Measurements from ENCODE around the gene FLRT1.

FLRT1 gene

DNA sequence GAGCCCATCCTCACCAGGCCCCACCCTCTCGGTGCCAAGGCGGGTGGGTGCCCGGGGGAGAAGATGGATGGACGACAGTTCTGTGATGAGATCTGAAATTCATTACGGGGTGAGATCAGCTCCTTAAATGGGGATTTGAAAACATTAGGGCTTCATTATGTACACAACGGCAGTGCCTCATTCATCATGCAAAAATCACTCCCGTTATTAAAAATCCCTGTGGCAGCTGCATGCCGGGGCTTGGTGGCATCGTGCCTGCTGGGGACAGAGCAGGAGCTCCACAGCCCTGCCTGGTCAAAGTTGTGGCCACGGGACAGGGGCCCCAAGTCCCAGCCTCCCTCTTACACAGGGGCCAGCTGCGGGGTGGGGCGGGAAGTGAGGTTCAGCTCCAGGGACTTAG, 29.3 kb upstream of the FLRT1 start:
- DNase-seq (ENCODE audit: low read depth in 2 of 2), result no peak

DNA sequence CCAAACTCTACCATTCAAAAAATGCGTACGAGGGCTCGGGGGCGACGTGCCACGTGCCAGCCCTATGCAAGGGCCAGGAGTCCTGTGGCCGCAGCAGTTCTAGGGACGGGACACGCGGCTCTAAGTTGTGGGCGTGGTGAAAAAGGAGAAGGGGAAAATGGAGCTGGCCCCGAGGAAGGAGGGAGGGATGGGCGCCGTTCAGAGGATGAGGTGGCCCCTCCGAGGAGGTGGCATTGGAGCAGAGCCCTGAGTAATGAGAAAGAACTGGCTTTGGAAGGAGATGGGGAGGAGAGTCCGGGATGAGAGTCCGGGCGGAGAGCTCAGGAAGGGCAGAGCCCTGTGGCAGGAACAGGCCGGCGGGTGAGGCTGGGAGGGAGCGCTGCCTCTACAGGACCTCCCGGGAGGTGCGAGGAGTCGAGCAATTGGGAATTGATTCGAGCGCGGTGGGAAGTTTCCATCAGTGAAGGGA, 28.5 kb upstream of the FLRT1 start:
- DNase-seq (ENCODE audit: low read depth in 2 of 2), result no peak

DNA sequence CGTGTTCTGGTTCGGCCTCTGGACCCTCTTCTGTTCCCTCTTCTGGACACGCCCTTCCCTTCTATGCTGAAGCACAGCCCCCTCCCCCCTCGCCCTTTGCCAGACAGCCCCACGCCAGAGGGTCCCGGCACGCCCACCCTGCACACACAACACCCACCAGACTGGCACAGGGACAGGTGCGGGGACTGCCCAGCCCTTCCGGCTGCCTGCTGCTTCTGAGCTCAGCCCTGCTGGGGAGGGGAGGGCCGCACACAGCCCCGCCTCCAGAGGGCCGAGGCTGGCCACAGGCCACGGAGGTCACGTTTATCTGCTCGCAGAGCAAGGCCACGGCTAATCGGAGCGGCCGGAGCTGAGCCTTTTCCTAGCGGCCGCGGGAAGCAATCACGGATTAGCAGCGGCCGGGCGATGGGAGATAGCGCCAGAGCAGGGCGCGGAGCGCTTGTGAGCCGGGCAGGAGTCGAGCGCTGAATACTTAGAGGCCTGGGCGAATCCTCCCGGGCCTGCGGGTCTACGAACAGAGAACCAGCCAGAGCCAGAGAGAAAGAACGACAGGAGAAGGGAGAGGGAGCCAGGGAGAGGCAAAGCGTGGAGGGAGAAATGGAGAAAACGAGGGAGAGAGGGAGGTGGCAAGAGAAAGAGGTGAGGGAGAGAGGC, 28.0 kb upstream of the FLRT1 start:
- DNase-seq (ENCODE audit: low read depth in 2 of 2), result no peak

DNA sequence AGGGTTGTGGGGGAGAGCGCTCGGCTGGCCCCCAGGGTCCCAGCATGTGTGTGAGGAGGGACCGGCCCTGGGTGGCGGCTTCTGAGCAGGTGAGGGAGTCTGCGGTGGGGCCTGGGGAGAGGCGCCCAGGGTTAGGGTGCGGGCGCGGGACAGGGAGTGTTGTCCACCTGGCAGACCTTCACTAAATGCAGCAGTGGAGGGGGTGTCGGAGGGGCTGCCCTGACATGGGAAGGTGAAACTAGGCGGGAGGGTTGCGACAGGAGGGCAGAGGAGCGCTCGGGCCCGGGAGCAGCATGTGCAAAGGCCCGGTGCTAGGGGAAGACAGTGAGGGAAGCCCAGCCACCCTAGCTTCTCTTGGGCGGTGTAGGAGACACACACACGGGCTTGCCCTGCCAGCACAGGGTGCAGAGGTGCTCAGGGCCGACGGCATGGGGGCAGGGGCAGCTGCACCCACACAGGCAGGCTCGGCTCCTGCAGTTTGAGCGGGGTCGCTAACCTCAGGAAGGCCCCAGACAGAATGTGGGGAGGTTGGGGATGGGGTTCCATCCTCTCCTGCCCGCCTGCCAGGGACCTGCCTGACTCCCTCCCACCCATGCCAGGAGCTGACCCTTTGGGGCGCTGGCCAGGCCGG, 27.3 kb upstream of the FLRT1 start:
- no peak for DNase-seq (ENCODE audit: low read depth in 2 of 2)

DNA sequence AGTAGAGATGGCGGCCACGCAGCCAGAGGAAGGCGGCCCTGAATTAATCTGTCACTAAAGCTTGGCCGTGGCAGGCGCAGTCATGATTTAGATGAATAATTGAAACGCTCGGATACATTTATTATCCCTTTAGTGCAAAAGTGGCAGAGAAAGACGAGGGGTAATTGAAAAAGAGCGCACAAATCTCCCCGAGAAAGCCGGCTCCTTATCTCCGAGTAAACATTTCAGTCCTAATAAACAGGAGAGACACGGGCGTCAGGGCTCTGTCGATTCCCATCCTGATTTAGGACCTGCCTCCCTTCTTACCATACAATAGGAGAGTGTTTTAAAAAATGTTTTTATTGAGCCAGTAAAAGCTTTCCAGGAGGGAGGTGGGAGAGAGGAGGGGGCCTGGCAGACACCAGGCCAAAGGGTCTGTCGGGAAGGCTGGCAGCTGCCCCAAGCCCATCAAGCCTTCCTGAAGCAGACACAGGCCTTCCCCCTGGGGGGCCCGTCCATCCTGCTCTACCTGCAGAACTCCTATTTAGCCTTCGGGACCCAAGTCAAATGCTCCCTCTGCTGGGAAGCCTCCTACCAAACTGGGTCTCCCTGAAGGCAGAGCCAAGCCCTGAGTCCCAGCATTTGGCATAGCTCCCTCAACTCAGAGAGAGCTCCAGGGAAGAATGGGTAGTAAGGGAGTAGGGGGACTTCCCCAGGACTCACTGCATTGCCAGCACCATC, 26.7 kb upstream of the FLRT1 start:
- no peak for DNase-seq (ENCODE audit: low read depth in 2 of 2)

DNA sequence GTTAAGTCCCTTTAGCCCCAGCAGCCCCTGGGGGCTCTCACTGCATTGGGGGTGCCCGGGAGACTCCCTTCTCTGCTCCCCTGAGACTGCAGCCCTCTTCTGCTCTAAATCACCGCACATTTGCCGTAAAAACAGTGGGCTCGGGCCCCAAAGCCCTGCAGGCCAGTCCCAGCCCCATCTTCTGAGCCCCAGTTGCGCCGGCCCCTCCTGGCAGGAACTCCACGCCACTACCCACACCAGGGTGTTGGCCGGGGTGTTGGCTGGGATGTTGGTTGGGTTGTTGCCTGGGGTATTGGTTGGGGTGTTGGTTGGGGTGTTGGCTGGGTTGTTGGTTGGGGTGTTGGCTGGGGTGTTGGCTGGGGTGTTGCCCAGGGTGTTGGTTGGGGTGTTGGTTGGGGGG, 26.0 kb upstream of the FLRT1 start:
- DNase-seq (ENCODE audit: low read depth in 2 of 2), result no peak

DNA sequence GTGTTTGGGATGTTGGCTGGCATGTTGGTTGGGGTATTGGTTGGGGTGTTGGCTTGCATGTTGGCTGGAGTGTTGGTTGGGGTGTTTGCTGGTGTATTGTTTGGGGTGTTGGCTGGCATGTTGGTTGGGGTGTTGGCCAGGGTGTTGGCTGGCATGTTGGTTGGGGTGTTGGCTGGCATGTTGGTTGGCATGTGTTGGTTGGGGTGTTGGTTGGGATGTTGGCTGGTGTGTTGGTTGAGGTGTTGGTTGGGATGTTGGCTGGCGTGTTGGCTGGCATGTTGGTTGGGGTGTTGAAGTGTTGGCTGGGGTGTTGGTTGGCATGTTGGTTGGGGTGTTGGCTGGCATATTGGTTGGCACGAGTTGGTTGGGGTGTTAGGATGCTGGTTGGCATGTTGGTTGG, 24.9 kb upstream of the FLRT1 start:
- DNase-seq (ENCODE audit: low read depth in 2 of 2), result no peak

DNA sequence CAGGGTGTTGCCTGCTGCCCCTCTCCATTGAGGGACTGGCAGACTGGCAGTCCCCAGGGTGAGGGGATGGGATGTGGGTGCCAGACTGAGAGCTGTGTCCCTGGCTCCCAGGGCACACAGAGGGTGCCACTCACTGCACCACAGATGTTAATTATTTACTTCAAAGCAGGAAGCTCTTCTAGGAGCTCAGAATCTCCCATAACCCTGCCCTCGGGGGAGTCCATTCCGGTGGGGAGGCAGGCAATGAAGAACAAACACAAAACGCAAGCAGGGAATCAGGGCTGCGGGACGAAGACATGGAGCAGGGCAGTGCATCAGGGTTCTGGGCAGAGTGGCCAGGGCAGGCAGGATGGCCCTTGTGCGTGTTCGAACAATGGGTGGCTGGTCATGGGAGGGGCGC, 24.4 kb upstream of the FLRT1 start:
- no peak for DNase-seq (ENCODE audit: low read depth in 2 of 2)

DNA sequence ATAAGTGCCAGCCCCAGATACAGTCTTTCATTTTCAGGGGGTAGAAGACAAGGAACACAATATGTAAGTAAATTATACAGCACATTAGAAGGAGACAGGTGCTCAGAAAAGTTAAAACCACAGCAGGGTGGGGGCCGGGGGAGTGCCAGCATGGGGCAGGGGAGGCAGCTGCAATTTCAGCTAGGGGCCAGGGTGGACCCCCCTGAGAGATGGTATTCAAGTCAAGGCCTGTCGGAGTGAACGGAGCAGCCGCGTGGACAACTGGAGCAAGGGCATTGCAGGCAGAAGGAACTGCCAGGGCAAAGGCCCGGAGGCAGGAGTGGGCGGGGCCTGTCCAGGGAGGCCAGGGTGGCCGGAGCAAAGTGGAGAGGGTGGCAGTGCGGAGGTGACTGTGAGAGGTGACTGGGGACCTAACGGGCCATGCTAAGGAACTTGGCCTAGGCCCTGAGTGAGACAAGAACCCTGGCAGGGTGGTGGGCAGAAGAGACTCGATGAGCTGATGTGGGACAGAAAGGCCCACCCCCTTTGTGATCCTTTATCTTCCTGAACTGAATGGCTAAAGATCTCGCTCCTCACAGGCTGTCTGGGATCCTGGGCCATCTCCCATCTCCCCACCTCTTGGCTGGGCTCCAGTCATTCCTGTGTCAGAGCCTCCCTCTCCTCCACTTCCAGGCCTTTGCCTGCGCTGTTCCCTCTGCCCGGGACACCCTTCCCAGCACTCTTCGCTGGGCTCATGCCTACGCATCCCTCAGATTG, 22.4 kb upstream of the FLRT1 start:
- no peak for DNase-seq (ENCODE audit: low read depth in 2 of 2)

DNA sequence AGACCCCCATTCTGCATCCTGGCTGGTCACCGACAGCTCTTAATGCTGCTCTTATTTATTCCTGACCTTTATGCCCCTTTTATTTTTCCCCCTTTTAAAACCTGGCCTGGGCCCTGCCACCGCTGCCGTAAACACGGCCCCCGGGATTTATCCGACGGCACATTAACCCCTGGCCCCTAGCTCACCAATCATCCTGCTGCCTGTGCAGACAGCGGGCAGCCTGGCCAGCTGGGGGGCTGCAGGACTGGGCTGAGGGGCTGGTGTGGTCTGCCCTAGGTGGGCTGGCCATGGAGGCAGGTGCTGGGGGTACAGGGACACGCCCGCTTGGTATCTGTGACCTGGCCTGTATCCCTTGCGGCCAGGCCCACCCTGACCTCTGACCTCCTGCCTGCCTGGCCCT, 21.4 kb upstream of the FLRT1 start:
- DNase-seq (ENCODE audit: low read depth in 2 of 2), result no peak

DNA sequence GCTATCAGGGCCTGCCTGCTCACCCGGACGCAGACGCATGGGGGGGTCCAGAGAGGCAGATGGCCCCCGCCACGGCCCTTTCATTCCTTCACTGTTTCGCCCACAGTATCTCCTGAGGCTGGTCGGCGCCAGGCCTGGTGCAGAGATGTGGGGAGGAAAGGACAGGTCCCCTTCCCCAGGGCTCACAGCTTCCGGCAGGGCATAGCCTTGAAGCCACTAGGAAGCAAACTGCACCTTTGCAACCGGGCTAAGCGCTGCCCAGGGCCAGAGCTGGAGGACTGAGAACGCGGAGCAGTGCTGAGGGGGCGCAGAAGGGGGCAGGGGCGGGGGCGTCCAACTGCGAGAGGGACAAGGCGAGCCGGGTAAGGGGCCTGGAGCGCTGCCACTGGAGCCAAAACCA, 20.2 kb upstream of the FLRT1 start:
- DNase-seq (ENCODE audit: low read depth in 2 of 2), result no peak

DNA sequence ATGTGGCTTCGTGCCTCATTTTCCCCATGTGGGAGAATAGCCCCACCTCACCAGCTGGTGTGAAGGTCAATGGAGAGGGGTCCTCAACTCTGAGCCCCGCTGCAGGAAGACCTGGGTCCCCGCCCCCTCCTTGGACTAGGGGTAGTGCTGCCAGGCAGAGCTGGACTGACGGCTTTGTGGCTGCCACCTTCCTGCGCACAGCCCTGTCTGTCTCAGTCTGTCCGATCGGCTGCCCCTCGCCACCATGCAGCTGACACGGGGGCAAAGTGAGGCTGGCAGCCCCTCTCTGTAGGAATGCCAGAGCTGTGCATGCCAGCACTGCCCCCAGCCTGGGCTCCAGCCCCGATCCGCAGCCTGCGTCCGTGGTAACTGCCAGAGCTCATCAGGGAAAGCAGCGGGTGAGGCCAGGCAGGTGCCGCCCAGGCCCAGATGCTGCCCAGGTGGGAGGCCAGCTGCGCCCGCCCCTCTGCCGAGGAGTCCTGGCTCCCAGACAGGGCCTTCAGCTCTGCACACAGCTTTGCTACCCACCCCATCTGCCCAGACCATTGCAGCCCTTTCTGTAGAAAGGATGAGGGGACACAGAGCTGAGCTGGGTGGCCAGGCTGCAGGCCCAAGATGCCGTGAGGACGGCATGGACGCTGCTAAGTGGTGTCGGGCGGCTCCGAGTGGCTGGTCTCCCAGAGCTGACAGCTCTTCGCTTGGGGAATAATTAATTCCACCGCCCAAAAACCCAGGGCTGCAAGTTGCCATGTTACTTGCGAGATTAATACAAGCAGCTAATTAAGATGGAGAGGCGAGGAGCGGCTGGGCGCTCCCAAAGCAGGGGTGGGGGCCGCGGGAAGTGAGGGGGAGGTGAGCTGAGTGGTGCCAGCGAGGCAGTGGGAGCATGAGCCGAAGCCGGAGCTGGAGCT, 19.5 kb upstream of the FLRT1 start:
- no peak for DNase-seq (ENCODE audit: low read depth in 2 of 2)

DNA sequence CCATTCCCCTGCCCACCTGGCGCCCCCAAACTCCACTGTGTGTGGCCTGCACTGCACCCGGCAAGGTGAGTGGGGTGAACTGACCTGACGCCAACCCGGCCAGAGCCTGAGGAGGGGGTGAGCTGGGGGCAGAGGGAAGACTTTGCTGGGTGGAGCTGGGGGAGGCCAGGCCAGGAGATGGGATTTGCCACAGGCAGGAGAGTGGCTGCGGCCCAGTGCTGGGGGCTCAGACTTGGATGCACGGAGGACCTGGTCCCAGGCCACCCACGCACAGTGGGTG, 17.8 kb upstream of the FLRT1 start:
- DNase-seq (ENCODE audit: low read depth in 2 of 2), result no peak

DNA sequence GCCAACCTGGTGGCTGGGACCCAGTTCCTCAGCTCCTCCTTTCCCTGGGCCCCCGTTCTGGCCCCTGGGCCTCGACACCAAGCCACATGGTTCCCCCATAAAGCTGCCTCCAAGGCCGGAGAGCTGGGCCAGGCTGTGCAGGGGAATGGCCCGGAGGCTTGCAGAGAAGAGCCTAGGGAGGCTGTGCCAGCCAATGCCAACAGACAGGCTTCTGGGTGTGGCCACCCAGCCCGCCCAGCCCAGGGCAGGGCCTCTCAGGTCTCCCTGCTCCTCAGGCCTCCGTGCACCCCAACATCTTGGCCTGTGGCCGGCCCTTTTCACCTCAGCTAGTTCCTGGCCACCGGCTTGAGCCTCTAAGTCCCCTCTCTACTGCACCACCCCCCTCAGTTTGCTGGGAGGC, 17.4 kb upstream of the FLRT1 start:
- no peak for DNase-seq (ENCODE audit: low read depth in 2 of 2)

DNA sequence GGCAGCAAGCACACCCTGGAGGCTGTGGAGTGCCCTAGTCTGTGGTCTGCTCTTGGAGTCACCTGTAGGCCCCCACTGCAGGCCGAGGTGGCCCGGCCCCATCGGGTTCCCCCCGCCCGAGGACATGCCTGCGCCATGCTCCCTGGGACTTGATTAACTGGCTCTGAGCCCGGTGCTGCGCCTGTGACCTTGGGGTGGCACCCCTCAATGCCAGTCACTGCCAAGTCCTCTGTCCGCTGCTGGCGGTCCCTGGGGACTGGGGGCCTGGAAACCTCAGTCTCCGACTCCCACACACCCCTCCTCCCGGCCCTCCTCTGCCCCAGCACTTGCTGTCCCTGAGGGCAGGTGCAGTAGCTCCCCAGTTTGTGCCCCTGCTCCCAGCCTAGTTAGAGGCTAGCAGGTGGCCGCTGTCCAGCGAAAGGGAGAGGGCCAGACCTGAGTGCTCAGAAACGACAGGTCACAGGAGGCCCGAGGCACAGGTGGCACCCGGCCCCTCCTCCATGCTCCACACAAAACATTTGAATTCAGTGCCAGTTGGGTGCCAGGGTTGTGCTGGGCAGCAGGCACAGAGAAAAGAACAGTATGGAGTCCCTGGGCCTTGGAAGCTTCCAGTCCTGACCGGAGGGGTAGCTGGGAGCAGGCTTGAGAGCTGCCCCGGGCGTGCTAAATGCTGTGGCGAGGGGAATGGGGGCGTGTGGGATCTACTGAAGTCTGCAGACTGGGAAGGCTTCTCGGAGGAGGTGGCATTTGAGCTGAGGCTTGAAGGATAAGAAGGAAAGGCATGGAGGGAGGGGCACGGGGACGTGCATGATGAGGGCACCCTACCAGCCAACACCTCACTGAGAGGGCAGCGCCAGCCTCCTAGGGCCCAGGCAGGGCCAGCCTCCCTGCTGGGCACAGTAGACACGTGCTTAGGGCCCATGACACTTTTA, 16.4 kb upstream of the FLRT1 start:
- DNase-seq (ENCODE audit: low read depth in 2 of 2), result no peak

DNA sequence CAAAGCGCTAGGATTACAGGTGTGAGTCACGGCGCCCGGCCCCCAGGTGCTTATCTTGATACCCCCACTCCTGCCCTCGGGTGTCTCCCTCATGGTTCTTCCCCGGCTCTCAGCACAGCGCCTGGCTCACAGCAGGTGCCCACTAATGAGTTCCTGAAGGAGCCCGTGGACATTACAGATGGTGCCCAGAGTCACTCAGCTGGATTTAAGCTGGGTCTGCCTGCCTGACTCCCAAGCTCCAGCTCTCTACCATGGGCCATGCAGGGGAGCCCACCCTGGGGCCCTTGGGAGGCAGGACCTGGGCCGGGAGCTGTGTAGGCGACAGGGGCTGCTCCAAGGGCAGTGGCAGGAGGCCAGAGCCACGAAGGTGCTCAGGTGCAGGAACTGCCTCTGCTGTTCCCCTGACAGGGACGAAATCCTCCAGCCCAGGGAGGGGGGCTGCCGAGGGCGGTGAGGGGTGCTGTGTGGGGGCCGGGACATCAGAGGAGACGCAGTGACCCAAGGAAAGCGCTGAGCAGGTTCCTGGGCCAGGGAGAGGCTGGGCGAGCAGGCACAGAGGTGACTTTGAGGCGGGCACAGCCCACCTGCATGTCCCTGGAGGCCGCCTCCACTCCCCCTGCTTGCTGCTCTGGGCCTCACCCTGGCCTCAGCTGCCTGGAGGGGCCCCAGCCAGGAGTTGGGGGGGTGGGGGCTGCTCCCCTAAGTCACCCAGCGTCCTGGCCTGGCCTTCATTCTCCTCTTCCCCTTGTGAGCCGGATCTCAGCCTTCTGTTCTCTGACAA, 14.6 kb upstream of the FLRT1 start:
- no peak for DNase-seq (ENCODE audit: low read depth in 2 of 2)

DNA sequence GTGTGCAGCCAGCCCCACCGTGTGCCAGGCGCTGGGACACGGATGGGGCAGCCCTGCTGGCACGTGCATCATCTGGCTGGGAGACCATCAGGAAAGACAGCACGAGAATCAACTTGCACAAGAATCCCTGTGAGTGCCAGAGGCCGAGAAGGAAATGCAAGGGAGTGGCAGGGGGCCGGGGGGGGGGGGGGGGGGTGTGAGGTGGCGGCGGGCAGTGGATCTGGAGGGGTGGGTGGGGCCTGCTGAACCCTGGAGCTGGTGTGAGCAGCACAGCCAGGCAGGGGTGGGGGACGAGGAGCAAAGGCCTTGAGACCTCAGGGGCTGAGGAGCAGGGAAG, 14.0 kb upstream of the FLRT1 start:
- DNase-seq (ENCODE audit: low read depth in 2 of 2), result no peak

DNA sequence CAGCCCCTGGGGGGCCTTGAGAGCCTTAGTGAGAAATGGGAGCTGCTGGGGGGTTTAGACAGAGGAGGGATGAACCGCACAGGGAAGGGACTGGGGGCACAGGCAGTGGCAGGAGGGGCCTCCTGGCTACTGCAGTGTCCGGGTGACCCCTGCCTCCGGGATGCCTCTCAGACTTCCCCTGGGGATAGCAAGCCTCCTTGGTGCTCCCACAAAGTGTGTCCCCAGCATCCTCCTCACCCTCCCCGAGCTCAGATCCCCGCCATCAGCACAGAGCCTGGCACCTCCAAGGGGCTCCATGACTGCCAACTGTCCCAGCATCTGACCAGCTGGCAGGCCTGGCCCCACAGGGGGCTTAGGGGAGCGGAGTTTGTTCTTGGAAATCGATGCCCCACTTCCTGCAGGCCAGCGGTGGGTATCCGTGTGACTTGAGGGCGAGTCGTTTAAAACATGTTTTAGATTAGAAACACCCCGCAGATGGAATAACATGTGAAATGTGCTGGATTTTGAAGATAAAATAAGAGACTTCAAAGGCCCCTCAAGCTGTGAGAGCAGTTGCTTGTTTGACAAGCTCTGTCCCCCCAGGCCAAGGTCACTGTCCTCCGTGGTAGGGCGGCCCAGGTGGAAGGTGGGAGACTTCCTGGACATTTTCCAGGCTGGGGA, 13.5 kb upstream of the FLRT1 start:
- no peak for DNase-seq (ENCODE audit: low read depth in 2 of 2)

Data from stimulated activated CD4-positive, alpha-beta T cell treated with anti-CD3 and anti-CD28 coated beads, Interleukin-15, amount 100 ng/mL, for 48 hours (primary cell).